ENCODE results near the gene CDH19. TPM values are rescaled to one million over a fixed set of nuclear protein-coding genes. Genes with fewer than 3 reads are reported as not detected.

The CDH19 gene
- polyA plus RNA-seq, 3 donors: 0.01 TPM; not detected in 2

DNA sequence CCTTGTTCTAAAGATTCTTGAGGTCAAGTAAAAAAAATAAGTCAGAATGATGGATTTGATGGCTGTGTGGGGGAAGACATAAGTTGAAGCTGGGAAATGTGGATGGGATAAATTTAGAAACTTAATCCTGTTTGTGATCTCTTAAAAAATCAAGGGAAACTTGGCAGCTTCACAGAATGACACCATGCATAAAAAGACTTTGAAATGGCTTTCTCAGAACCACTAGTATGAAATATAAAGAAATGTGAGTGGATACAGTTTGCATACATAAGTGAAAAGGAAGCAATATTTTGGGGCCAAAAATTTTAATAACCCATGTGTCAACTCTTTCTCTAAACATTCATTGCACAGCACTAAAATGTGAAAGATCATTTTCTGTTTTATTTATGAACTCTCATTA lies 21.7 kb downstream of the CDH19 start:
- H3K4me3 ChIP-seq (replicated peaks in 1 of 3; ENCODE audit: low read depth in 2 of 3, low read length in 3 of 3): no peak overlapping the region
- H3K27ac ChIP-seq (ENCODE audit: low read depth in 1 of 2, low read length in 2 of 2): no peak overlapping the region
- no peak overlapping the region for H3K9ac ChIP-seq (ENCODE audit: insufficient read depth, low read length, poor library complexity, severe bottlenecking)
- no peak overlapping the region for H3K4me3 Mint-ChIP-seq
- no peaks in the 10 kb centered on the region for H3K36me3 ChIP-seq (replicated peaks in 1 of 2; ENCODE audit: control insufficient read depth in 1 of 2, insufficient read depth in 2 of 2, low read length in 2 of 2)
- H3K9me3 Mint-ChIP-seq: no peaks in the 10 kb centered on the region
- no peaks in the 10 kb centered on the region for H3K27me3 Mint-ChIP-seq (ENCODE audit: low read depth in 3 of 3)
- H2AFZ ChIP-seq (ENCODE audit: insufficient read depth, low read depth, low read length, poor library complexity, severe bottlenecking): no peak overlapping the region
- no peaks in the 10 kb centered on the region for H3K9me3 ChIP-seq (replicated peaks in 1 of 2; ENCODE audit: control insufficient read depth in 1 of 2, insufficient read depth in 1 of 2, low read length in 2 of 2)
- intact Hi-C loops (cut with micrococcal nuclease): no loop called here
- no peaks in the 10 kb centered on the region for H3K4me1 ChIP-seq (ENCODE audit: control insufficient read depth in 1 of 2, insufficient read depth in 2 of 2, low read length in 2 of 2)
- no peaks in the 10 kb centered on the region for H3K79me2 ChIP-seq (ENCODE audit: insufficient read depth, low read length)
- no peak overlapping the region for H3K4me2 ChIP-seq (replicated peaks; ENCODE audit: extremely low read depth, low read length, poor library complexity, severe bottlenecking)
- DNase-seq: no peak
- H3K4me1 Mint-ChIP-seq: no peaks in the 10 kb centered on the region
- H3K27ac Mint-ChIP-seq: no peak overlapping the region
- TF ChIP-seq CTCF (IDR thresholded peaks at IDR 0.05): no peak
- H3K27me3 ChIP-seq (ENCODE audit: control insufficient read depth in 2 of 2, insufficient read depth in 2 of 2, low read length in 2 of 2): no peaks in the 10 kb centered on the region
- H3K36me3 Mint-ChIP-seq: no peaks in the 10 kb centered on the region
- H4K20me1 ChIP-seq (ENCODE audit: insufficient read depth, low read length): no peaks in the 10 kb centered on the region

- H4K20me1 ChIP-seq (ENCODE audit: insufficient read depth, low read length): no peaks in the 10 kb centered on the region
- Mint-ChIP-seq H3K27me3 (ENCODE audit: low read depth in 3 of 3) (no peaks in the 10 kb centered on the region), H3K36me3 (no peaks in the 10 kb centered on the region), H3K4me3 (no peak overlapping the region), H3K4me1 (no peaks in the 10 kb centered on the region), H3K9me3 (no peaks in the 10 kb centered on the region), H3K27ac (no peak overlapping the region)
- no peak for DNase-seq
- H3K9ac ChIP-seq (ENCODE audit: insufficient read depth, low read length, poor library complexity, severe bottlenecking): no peak overlapping the region
- H3K4me1 ChIP-seq (ENCODE audit: control insufficient read depth in 1 of 2, insufficient read depth in 2 of 2, low read length in 2 of 2): no peaks in the 10 kb centered on the region
- no peak overlapping the region for H2AFZ ChIP-seq (ENCODE audit: insufficient read depth, low read depth, low read length, poor library complexity, severe bottlenecking)
- H3K4me3 ChIP-seq (replicated peaks in 1 of 3; ENCODE audit: low read depth in 2 of 3, low read length in 3 of 3): no peak overlapping the region
- no peak overlapping the region for H3K27ac ChIP-seq (ENCODE audit: low read depth in 1 of 2, low read length in 2 of 2)
- no peak for TF ChIP-seq CTCF (IDR thresholded peaks at IDR 0.05)
- intact Hi-C loops (cut with micrococcal nuclease): no loop called here
- H3K27me3 ChIP-seq (ENCODE audit: control insufficient read depth in 2 of 2, insufficient read depth in 2 of 2, low read length in 2 of 2): no peaks in the 10 kb centered on the region
- WGBS (ENCODE audit: insufficient coverage): no CpG with 5 or more reads among the region's 2 CpGs
- no peaks in the 10 kb centered on the region for H3K36me3 ChIP-seq (replicated peaks in 1 of 2; ENCODE audit: control insufficient read depth in 1 of 2, insufficient read depth in 2 of 2, low read length in 2 of 2)
- no peaks in the 10 kb centered on the region for H3K9me3 ChIP-seq (replicated peaks in 1 of 2; ENCODE audit: control insufficient read depth in 1 of 2, insufficient read depth in 1 of 2, low read length in 2 of 2)
- no peaks in the 10 kb centered on the region for H3K79me2 ChIP-seq (ENCODE audit: insufficient read depth, low read length)
- no peak overlapping the region for H3K4me2 ChIP-seq (replicated peaks; ENCODE audit: extremely low read depth, low read length, poor library complexity, severe bottlenecking)
Observed at GRCh38 chr18:66575263-66575662, 28.6 kb downstream of the CDH19 start.
